GM23248 (cell line): ENCODE data around the gene PTPRN2.

Source experiments
- EZH2 ChIP-seq: fragments of 200-600 bp; sonication (generic); IDR thresholded peaks from 2 replicates; pipeline ENCODE4 v1.6.1; 2018; ENCODE audit warnings: antibody characterized with exemption, mild to moderate bottlenecking; ENCODE audit not compliant: insufficient read depth, poor library complexity, severe bottlenecking
- EZH2phosphoT487 ChIP-seq: fragments of 200-600 bp; sonication (generic); IDR thresholded peaks from 2 replicates; pipeline ENCODE4 v1.6.1; 2018; ENCODE audit warnings: antibody characterized with exemption, moderate library complexity, mild to moderate bottlenecking, low read depth; ENCODE audit not compliant: insufficient read depth

DNA sequence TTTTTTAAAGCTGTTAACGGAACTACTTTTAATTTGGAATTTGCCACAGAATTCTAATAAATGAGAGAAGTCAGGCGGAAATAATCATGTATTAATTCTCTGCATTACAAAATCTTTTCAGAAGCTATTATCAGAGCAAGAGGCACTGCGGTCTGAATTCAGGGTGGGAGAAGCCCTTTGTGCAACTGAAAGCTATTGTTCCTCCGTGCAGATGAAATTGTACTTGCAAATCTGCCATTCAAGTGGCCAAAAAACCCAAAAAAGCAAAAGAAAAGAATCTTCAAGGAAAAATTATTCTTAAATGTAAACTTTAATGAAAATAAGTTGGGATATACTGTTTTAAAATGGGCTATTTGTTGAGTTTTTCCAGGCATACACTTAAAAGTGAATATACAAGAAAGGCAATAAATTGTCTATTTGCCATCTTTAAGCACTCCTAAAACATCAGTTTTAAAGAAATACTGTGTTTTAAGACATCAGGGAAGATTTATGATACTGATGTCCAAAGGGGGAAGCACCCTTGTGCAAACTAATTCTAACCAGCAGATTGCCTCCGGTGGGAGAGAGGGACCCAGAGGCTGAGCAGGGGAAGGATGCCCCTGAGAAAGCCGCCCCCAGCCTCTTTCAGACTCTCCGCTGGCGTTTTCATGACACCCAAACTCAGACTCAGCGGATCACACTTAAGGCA, 899.6 kb downstream of the PTPRN2 start:
- TF ChIP-seq EZH2 (no peak), EZH2phosphoT487 (no peak)
